ENCODE results near the gene TXNRD1.
"Not testable (repeated sequence)": the region's sequence is repeated elsewhere in the genome, so short reads cannot be mapped to it uniquely, and the experiment has no call there.

TXNRD1 gene

DNA sequence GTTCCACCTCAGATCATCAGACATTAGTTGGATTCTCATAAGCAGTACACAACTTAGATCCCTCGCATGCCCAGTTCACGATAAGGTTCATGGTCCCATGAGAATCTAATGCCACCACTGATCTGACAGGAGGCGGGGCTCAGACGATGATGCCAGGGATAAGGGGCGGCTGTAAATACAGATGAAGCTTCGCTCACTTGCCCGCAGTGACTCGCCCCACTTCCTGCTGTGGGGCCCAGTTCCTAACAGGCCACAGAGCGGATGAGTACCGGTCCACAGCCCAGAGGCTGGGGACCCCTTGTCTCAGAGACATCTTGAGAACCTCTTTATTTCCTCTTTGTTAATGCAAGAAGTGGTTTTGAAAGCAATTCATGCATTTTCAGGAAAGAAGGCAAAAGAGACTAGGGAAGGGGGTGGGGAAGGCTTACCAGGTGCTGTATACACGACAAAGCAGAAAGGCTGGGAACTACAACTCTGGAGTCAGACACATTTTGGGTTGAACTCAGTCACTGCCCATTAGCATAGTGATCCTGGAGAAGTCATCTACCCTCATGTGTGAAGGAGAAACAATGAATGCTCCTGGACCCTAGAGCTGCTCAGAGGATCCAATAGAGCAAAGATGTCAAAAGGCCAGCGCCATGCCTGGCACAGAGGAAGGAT is 156.6 kb downstream of the TXNRD1 start:
- DNase-seq (ENCODE audit: low spot score), result no peak

DNA sequence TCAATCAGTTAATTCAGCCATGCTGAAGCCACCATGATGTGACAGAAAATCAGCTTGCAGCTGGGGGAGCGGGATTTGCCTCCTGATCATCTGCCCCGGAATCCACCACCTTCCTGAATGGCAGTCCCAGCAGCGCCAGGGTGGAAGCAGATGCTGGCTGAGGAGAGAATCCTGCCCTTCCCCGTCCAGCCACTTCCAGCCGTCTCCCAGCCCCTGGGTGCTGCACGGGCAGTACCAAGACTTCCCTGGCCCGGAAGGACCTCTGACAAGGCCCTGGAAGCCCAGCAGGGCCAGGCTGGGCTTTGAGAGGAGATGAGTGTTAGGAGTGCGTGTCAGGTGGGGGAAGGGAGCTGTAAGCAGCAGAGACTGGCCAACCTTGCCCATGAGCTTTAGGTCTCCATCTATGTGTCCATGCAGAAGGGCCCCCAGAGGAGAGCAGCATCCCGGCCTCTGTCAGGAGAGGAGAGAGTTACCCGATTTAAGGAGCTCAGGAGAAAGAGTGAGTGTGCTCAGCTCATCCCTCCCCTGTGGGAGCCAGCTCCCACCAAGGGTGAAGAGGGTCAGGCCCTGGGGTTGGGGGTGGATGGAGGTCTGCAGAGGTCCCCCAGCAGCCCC is 157.2 kb downstream of the TXNRD1 start:
- no peak for DNase-seq (ENCODE audit: low spot score)

DNA sequence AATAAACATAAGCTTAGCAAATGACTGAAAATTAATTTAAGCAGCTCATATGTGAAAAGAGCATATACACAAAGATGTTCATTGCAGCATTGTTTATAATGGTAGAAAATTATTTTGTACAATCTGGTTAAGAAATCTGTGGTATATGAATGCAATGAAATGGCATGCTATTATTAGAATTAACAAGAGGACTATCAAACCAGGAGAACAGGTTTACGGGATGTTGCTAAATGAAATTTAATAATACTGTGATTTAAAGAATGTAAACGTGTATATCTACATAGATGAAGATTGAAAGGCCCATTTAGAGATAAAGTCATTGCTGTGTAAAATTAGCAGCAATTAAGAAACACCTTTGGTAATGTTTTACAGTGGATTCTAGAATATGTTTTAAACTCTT is 158.5 kb downstream of the TXNRD1 start:
- DNase-seq (ENCODE audit: low spot score), result no peak

DNA sequence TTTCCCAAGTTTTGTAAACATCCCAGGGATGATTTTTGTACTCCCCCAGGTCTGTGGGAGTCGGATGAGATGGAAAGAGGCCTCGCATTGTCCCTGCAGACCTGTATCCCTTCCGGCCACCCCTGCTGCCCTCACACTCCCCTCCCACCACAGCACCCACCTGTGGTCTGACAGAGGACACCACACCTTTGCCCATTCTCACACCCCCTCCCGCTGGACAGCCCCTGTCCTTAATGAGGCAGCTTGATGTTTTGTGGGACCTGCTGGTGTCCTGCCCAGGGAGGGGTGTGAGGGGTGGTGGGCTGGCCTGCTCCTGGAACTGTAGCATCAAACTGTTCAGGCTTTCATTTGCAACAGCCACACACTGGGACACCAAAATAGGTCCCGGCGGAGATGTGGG is 159.2 kb downstream of the TXNRD1 start:
- no peak for DNase-seq (ENCODE audit: low spot score)

DNA sequence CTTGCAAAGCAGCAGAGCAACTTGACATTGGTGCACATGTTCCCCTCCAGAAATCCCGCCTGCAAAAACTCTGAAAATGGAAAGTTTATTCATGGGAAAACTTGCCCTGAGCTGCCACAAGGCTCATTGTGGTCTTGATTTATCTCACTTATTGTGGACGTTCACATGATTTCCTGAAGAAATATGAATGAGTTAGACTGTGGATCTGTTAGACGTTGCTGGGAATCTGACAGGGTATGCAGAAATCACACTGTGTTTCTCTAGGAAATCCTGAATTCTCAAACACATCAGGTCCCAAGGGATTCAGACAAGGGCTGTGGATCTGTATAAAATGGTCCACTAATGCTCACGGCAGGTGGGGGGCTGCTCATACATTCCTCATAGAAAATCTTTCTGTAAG is 160.2 kb downstream of the TXNRD1 start:
- DNase-seq (ENCODE audit: low spot score), result no peak

DNA sequence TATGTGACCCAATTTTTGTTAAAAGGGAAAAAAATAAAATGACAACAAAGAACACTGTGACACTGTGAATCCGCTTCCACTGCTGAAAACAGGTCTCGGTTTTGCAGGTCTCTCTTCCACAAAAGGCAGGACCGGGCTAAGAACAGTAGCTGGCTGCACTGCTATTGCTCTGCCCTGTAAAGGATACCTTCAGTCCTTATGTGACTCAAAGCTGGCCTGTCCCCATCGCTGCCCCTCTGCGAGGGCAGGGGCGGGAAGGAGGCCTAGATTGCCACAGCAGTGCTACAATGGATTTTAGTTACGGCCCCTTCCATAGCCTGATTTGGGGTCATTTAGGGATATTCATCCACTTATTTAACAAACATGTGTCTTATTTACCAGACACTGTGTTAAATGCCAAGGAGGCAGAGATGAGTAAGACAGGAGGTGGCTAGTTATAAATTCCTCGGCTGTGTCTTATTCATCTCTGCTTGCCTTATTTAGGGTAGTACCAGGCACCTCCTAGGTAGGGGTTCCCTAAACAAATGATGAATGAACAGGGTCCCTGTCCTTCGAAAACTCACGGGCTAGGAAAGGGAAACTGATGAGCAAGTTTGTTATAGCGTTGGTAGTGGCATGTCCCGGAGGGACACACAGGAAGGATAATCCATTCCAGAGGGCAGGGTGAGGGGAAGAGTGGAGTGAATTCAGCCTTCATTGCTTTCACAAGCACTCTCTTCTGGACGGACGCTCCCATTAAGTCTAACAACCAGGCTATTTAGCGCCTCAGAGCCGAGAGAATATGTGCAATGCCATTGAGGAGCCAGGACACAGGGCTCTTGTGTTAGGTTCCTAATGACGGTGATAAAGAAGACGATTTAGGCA is 161.3 kb downstream of the TXNRD1 start:
- no peak for DNase-seq (ENCODE audit: low spot score)

DNA sequence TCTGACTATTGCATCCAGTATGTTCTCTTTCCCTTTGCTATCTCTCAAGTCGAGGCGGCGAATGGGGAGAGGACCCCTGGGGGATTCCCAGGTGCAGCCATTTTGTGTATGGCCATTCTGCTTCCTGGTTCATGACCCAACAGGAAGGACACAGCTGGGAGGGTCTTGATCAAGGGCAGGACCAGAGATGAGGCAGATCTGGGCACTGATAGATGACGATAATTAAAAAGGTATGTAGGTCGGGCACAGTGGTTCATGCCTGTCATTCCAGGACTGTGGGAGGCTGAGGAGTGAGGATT is 161.9 kb downstream of the TXNRD1 start:
- DNase-seq (ENCODE audit: low spot score), result no peak

DNA sequence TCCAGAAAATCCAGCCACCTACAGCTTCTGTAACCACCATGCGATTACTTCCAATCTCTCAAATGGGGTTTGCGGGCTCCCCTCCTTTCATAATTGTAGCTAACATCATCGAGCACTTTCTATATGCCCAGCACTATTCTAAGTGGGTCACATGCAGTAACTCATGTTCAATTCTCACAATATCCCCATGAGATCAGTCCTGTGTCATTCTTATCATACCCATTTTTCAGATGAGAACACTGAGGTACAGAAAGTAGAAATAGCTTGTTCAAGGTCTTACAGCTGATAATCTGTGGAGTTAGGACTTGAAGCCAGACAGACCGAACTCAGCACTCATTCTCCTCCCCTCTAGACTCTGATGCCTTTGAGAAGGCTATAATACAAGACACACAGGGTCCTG is 162.8 kb downstream of the TXNRD1 start:
- DNase-seq (ENCODE audit: low spot score), result no peak

DNA sequence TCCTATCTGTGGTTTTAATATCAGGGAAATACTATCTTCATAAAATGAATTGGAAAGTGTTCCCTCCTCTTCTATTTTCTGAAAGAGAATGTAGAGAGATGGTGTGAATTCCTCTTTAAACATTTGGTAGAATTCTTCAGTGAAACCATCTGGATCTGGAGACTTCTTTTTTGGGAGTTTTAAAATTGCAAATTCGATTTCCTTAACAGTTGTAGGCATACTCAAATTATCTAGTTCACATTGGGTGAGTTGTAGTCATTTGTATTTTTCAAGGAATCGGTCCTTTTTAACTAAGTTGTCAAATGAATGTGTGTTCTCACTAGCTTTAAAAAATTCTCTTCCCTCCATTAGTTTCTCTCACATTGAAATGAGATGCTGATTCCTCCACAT is 165.8 kb downstream of the TXNRD1 start:
- no peak for DNase-seq (ENCODE audit: low spot score)

DNA sequence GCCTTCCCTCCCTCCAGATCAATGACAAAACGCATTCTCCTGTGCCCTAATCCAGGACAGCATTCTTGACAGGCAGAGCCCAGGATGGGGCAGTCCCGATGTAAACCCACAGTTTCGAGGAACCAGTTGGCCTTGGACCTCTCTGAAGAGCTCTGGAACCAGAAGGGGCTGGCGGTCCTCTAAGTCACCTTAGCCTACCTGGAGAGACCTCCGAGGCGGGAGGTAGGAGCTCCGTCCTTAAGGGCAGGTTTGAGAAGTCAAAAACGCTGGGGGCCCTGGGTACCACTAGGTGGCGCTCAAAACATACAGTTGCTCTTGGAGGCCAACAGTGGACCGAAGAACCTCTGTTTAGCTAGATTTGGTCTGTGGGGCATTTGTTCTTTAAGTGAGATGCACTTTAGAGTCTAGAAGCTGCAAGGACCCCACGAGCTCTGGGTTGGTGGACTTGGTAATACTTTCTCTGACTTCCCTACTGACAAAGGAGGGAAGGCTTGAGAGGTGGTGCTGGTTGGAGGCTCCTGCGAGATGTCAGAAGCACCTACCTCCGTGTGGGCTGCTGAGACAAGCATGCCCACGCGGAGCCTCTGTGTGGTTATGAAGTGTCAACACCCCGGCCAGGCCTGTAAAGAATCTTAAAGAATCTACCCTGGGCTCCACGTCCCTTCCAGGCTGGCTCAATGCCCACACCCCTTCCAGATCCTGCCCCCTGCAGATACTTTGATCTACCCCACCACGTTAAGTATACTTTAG is 166.3 kb downstream of the TXNRD1 start:
- peak; percentile 82 for DNase-seq (ENCODE audit: low spot score)

DNA sequence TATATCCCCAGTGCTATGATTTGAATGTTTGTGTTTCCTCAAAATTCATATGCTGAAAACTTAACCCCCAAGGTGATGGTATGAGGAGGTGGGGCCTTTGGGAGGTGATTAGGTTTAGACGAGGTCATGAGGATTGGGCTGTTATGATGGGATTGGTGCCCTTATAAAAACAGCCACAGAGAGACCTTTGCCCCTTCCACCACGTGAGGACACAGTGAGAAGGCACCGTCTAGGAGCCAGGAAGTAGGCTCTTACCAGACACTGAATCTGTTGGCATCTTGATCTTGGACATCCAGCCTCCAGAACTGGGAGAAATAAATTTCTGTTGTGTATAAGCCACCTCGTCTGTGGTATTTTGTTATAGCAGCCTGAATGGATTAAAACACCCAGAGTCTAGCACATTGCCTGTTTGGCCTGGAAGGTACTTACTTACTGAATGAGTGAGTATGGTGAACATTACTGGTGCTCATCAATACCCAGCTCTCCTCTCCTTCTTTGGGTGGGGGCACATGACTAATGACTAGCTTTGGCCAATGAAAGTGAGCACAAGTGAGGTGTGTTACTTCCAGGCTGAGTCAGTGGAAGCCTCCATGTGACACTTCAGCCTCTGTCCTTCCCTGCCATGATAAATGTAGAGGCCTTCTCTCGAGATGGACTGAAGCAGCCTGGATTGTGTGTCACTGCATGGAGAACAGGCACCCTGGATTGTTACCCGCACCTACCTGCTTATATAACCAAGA is 168.7 kb downstream of the TXNRD1 start:
- no peak for DNase-seq (ENCODE audit: low spot score)

DNA sequence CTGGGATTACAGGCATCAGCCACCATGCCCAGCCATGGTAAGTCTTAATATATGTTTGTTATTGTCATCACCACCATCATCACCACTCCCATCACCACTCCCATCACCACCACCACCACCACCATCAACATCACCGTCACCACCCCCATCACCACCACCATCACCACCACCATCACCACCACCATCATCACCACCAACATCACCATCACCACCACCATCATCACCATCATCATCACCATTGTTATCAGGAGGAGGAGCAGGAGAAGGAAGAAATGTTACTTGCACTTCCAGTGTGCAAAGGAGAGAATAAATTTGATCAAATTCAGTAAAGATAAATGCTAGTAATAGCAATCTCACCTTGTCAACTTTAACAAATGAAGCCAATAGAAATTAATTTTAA is 169.9 kb downstream of the TXNRD1 start:
- DNase-seq (ENCODE audit: low spot score), result no peak

DNA sequence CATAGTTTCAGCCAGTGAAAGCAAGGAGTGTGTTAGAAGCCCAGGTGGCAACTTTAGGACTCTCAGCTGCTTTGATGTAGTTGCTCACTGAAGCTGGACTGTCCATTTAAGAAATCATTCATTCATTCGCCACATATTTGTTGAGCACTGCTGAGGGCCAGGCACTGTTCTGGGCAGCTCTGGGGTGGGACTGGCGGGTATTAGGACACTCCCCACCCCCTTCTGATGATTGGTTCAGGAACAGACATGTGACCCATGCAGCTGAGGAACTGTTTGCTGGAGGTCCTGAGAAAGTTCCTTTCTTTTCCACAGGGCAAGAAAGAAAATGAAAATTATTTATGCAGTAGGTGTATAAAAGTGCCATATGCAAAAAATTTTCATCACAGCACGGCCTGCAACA is 170.9 kb downstream of the TXNRD1 start:
- no peak for DNase-seq (ENCODE audit: low spot score)

DNA sequence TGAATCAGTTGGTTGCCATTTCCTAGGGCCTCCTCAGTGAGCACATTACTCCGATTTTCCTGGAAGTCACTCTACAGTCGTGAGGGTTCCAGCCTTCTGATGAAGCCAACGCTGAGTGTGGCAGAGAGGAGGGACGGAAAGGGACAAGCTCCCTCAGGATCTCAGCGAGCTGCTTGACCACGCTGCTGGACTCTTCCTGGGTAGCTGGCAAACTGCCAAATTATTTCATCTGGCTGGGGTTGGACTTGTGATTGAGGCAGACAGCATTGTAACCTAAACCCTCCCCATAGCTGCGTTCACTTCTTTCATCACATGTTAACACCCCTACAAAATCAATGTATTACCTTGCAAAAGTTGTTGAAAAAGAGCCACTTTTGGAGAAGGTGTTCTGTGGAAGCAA is 171.6 kb downstream of the TXNRD1 start:
- no peak for DNase-seq (ENCODE audit: low spot score)

DNA sequence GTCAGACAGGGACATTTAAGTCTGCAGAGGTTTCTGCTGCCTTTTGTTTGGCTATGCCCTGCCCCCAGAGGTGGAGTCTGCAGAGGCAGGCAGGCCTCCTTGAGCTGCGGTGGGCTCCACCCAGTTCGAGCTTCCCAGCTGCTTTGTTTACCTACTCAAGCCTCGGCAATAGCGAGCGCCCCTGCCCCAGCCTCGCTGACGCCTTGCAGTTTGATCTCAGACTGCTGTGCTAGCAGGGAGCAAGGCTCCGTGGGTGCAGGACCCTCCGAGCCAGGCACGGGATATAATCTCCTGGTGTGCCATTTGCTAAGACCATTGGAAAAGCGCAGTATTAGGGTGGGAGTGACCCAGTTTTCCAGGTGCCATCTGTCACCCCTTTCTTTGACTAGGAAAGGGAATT is 178.5 kb downstream of the TXNRD1 start:
- not testable (repeated sequence) for DNase-seq (ENCODE audit: low spot score)

Data from hematopoietic multipotent progenitor cell treated with erythropoietin and hydrocortisone succinate and interleukin-3 and kit ligand, for 15 days (in vitro differentiated cells).